HT-29 (cell line): ENCODE measurements around the gene EDC3. TPM values are rescaled to one million over a fixed set of nuclear protein-coding genes. Genes with fewer than 3 reads are reported as not detected.
A peak's percentile ranks its signal among the peaks of the same experiment; 100 is the strongest.
"Not testable (repeated sequence)": the region's sequence is repeated elsewhere in the genome, so short reads cannot be mapped to it uniquely, and the experiment has no call there.

Experiments used
- DNase-seq: peaks from one replicate; pipeline ENCODE4 v3.0.0-alpha.2; 2015; ENCODE audit warnings: low spot score
- total RNA-seq: library from RNA; depleted of rRNA; stranded (reverse); fragments of >200 nt; shearing (Covaris generic); gene quantifications from 2 replicates; pipeline ENCODE4 v1.2.3, GENCODE V29; 2014; rRNA removed

The EDC3 gene
- total RNA-seq, result 9.4 and 24.0 TPM in 2 replicates

GRCh38 chr15:74695597-74696397 is at the start of gene EDC3:
Gene EDC3 (minus strand): TSS chr15:74696024. CDS start chr15:74675124, 20,900 bp downstream.
- DNase-seq, result peak; percentile 84

DNA sequence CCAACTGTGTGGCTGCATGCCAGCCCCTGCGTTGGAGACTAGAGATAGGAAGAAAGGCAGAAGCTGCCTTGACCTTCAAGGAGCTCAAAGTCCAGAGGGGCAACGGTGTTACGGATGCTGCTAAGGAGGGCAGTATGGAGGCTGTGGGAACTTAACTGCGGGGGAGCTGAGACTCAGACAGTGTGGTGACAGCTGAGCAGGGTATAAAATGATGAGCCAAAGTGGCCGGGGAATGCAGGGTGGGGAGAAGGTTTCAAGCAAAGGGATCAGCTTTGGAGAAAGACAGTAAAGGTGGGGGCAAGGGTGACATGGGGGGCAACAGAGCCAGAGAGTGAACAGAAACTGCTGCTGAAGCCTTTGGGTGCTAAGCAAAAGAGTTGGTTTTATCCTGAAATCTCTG is 46.6 kb upstream of the EDC3 start:
- DNase-seq, result no peak

GRCh38 chr15:74738239-74738638 is 42.4 kb upstream of the EDC3 start:
- not testable (repeated sequence) for DNase-seq

DNA sequence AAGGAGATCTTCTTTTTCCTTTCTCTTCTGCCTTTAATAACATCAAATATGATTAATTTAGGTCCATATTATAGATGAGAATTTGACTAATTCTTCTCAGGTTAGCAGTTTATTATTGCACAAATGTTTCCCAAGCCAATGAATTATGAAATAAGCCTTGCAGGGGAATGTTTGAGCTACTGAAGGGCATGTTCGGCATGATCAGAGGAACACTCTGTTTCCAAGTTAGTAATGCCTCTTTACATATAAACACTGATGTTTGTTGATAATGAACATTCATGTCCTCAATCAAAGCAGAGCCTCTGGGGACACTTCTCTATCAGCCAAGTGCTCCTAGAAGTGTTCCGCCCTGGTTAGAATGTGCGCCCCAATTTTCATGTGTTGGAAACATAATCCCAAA is 39.5 kb upstream of the EDC3 start:
- DNase-seq, result no peak

- no peak for DNase-seq
Observed at GRCh38 chr15:74733269-74733668, 37.4 kb upstream of the EDC3 start.

GRCh38 chr15:74732846-74733245 is 37.0 kb upstream of the EDC3 start:
- DNase-seq, result no peak

DNA sequence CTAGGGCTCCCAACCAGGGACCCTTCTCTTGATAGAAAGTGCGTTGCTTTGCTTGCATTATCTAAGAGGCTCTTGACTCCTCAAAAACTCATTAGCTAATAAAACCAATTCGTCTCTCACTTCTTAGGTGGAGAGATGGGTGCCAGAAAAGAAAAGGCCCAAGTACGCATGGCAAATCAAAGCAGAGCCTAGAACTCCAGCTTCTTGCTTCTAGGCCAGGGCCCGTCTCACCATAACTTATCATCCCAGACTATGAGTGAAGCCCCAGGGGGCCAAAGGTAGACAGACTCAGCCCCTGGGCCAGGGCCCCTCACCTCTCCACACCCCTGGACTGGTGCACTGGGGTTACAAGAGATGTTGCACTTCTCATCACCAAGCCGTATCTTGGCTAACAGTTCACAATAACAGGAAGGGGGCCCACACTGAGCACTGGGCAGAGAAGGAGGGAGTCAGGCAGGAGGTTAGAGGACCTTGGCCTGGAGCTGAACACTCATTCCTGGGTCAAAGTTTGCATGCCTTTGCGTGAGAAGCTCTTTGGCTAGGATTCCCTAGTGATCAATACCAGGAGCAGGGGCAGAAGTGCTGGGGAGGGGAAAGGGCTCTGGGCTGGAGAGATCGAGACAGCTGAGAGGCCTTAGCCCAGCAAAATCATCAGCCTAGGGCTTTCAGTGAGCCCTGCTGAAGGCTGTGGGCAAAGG is 34.9 kb upstream of the EDC3 start:
- DNase-seq, result no peak

DNA sequence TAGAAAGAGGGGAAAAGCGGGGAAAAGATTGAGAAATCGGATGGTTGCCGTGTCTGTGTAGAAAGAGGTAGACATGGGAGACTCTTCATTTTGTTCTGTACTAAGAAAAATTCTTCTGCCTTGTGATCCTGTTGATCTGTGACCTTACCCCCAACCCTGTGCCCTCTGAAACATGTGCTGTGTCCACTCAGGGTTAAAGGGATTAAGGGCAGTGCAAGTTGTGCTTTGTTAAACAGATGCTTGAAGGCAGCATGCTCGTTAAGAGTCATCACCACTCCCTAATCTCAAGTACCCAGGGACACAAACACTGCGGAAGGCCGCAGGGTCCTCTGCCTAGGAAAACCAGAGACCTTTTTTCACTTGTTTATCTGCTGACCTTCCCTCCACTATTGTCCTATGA is 33.5 kb upstream of the EDC3 start:
- not testable (repeated sequence) for DNase-seq

- not testable (repeated sequence) for DNase-seq
Observed at GRCh38 chr15:74728699-74729098, 32.9 kb upstream of the EDC3 start.

- DNase-seq, result peak; percentile 14
Observed at GRCh38 chr15:74727727-74728126, 31.9 kb upstream of the EDC3 start.

DNA sequence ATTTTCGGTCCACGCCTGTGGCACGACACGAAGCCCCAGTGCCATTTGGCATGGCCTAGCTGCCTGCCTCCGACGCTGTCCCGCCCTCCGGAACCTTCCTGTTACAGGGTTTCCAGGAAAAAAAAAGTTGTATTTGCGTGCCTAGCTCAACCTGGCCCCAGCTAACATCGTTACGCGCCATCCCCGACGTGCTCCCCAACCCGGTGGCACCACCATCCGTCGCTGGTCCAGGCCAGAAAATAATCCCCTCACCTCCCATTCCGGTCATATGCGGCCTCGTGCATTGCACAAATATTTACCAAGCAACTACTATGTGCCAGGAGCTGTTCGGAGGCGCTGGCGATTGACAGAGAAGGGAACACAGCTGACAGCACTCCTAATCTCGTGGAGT is 30.9 kb upstream of the EDC3 start:
- DNase-seq, result no peak

GRCh38 chr15:74725845-74726773 is 30.3 kb upstream of the EDC3 start:
- peak; percentile 46 for DNase-seq

- DNase-seq, result peak; percentile 50
Observed at GRCh38 chr15:74725225-74725774, 29.5 kb upstream of the EDC3 start, which contains the start of gene CYP1A1. Gene CYP1A1 (minus strand): TSS chr15:74725528. CDS start chr15:74723097, 2,431 bp downstream.

DNA sequence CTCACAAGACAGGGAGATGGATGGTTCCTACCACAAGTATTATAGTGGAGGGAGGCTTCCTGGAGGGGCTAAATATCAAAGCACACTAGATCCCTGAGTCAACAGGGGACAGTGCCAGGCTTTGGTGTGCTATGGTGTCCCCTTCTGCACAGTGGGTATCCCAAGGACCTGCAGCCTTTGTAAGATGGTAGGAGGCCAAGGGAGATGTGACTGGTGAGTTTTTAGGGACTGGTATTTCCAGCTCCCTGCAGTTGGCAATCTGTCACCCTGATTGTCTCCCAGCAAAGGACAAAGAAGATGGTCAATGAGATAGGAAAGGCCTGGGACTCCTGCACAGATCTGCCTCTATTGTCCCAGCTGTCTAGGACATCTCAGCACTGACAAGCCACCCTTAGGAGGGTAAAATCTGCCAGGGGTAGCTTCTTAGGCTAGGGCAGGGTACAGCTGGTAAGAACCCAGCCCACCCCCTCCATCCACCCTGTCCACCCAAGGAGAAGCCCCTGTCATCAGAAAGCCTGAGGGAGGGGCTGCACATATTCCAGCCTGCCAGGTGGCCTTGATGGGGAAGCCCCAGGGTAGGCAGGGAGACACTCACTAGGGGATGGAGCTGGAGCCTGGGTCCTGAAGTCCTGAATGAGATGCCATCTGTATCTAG is 28.9 kb upstream of the EDC3 start:
- no peak for DNase-seq

- peak; percentile 60 for DNase-seq
Observed at GRCh38 chr15:74723754-74724334, 28.0 kb upstream of the EDC3 start.

GRCh38 chr15:74723187-74723586 is 27.4 kb upstream of the EDC3 start:
- DNase-seq, result no peak

DNA sequence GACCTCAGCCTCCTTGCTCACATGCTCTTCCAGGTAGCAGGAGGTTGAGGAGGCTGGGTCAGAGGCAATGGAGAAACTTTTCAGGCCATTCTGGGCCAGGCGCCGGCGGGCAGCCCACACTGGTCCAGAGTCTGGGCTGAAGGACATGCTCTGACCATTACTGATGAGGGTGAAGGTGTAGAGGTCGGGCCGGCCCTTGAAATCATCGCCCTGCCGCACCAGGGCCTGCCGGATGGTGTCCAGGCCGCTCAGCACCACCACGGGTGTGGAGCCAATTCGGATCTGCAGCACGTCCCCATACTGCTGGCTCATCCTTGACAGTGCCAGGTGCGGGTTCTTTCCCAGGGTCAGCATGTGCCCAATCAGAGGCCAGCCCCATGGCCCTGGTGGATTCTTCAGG is 26.8 kb upstream of the EDC3 start:
- DNase-seq, result no peak

DNA sequence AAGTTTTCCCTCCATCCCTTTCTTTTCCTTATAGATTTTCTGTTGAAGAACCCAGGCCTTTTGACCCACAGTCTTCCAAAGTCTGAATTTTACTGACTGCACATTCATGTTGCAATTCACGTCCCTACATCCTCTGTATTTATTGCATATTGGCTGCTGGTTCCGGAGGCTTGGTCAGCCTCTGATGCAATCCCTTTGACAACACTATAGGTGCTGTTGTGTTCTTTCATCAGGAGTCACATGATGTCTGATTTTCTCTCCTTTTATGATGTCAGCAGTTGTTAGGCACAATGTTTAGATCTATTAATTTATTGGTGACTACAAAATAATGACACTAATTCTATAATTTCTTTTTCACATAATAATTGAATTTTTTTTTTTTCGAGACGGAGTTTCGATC is 20.8 kb upstream of the EDC3 start:
- no peak for DNase-seq

DNA sequence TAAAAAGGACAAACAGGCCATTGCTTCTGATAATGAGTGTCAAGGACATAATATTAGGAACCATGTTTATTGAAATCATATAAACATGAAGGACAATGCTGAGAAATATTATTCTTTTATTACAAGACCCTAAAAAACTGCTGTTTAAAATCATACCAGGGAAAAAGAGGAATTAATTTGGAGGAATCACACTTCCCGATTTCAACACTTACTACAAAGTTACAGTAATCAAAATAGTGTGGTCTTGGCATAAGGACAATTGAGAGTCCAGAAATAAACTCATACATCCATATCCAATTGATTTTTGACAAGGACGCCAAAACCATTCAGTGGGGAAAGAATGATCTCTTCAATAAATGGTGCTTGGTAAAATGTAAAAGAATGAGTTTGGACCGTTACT is 16.5 kb upstream of the EDC3 start:
- no peak for DNase-seq

DNA sequence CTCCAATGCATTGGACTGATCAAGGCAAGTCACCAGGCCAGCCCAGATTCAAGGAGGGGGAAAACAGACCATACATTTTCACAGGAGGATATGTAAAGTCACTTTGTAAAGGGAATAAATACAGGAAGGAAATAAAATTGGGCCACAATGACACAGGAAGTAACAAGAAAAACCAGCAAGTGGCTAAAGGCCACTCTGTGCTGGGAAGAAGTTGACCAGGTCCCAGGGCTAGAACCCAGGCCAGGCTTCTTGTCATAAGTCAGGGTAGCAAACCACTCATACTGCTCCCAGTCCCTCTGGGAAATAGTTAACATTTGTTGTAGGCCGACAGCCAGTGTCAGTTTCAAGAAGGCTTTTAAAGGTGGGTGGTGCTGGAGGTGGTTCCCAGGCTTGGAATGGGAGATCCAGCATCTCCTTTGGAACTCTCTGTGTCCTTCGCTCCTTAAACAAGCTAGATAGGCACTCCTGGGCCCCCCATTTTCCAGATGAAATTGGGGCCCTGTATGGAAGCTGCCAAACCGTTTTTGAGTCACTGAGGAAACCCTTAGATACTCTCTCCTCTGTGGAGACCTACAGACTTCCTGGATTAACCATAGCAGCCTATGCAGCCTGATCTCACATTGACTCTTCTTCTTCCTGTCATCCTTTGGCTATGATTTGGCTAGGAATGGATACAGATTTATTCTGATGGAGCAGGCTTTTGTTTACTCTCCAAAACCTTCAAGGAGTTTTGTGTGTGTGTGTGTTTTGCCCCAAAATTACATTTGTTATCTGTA is 14.7 kb upstream of the EDC3 start:
- no peak for DNase-seq
